ENCODE results near the gene BBOX1.

BBOX1 gene

GRCh38 chr11:27046956-27047355 is 6.3 kb downstream of the BBOX1 start:
- no peak for ATAC-seq
- TF ChIP-seq ZC3H10 (CRISPR knock-in tag; IDR thresholded peaks at IDR 0.05) (no peak), POU6F1 (CRISPR knock-in tag; IDR thresholded peaks at IDR 0.05; ENCODE audit: borderline replicate concordance, low read depth) (no peak), CSRNP3 (CRISPR knock-in tag; IDR thresholded peaks at IDR 0.05) (no peak), ZNF70 (CRISPR knock-in tag; IDR thresholded peaks at IDR 0.05) (no peak), ISL1 (CRISPR knock-in tag; IDR thresholded peaks at IDR 0.05) (no peak), ESRRG (CRISPR knock-in tag; IDR thresholded peaks at IDR 0.05) (no peak), ZNF8 (CRISPR knock-in tag; IDR thresholded peaks at IDR 0.05) (no peak), TOX (CRISPR knock-in tag; IDR thresholded peaks at IDR 0.05; ENCODE audit: borderline replicate concordance) (no peak), TCF4 (CRISPR knock-in tag; IDR thresholded peaks at IDR 0.05; ENCODE audit: borderline replicate concordance) (no peak), ZFP3 (CRISPR knock-in tag; IDR thresholded peaks at IDR 0.05) (no peak)
- TF ChIP-seq, protein P1, sequence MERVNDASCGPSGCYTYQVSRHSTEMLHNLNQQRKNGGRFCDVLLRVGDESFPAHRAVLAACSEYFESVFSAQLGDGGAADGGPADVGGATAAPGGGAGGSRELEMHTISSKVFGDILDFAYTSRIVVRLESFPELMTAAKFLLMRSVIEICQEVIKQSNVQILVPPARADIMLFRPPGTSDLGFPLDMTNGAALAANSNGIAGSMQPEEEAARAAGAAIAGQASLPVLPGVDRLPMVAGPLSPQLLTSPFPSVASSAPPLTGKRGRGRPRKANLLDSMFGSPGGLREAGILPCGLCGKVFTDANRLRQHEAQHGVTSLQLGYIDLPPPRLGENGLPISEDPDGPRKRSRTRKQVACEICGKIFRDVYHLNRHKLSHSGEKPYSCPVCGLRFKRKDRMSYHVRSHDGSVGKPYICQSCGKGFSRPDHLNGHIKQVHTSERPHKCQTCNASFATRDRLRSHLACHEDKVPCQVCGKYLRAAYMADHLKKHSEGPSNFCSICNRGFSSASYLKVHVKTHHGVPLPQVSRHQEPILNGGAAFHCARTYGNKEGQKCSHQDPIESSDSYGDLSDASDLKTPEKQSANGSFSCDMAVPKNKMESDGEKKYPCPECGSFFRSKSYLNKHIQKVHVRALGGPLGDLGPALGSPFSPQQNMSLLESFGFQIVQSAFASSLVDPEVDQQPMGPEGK (CRISPR knock-in tag; IDR thresholded peaks at IDR 0.05; ENCODE audit: borderline replicate concordance), result no peak

- no peak for TF ChIP-seq ARNTL (CRISPR knock-in tag; IDR thresholded peaks at IDR 0.05; ENCODE audit: borderline replicate concordance, low read depth)
- TF ChIP-seq ZFP30 (CRISPR knock-in tag; IDR thresholded peaks at IDR 0.05), result no peak
- no peak for TF ChIP-seq ESRRG (CRISPR knock-in tag; IDR thresholded peaks at IDR 0.05)
- TF ChIP-seq, protein P1 (CRISPR knock-in tag; IDR thresholded peaks at IDR 0.05; ENCODE audit: borderline replicate concordance), result no peak
- TF ChIP-seq ZNF8 (CRISPR knock-in tag; IDR thresholded peaks at IDR 0.05), result no peak
- TF ChIP-seq BACH2 (CRISPR knock-in tag; IDR thresholded peaks at IDR 0.05; ENCODE audit: borderline replicate concordance), result no peak
- TF ChIP-seq GLIS3 (CRISPR knock-in tag; IDR thresholded peaks at IDR 0.05), result no peak
- TF ChIP-seq SNAI2 (CRISPR knock-in tag; IDR thresholded peaks at IDR 0.05), result no peak
- TF ChIP-seq OSR1 (CRISPR knock-in tag; IDR thresholded peaks at IDR 0.05), result no peak
- no peak for TF ChIP-seq ZC3H10 (CRISPR knock-in tag; IDR thresholded peaks at IDR 0.05)
- ATAC-seq, result no peak
These were observed 12.1 kb downstream of the BBOX1 start for GRCh38 chr11:27052668-27053067.

DNA sequence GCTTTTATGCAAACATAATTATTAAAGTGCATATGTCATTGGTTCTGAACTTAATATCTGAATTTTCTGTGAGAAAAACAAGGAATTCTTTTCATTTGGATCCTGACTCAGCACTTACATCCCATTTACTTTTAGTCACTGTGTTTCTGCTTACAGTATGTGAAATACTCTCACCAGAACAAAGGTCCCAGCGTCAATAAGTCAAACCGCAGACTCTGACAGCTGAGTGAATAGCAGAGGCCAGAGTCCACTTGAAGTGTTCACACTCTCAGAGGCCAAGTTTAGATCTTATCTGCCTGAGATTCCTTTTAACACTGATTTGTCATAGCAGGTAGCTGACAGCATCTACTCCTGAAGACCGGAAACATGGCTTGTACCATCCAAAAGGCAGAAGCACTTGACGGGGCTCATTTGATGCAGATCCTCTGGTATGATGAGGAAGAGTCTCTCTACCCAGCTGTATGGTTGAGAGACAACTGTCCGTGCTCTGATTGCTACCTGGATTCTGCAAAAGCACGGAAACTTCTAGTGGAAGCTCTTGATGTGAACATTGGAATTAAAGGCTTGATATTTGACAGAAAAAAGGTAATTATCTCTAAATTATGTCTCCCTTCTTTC is 14.6 kb downstream of the BBOX1 start:
- peak; percentile 81 for ATAC-seq
- TF ChIP-seq ESRRG (CRISPR knock-in tag; IDR thresholded peaks at IDR 0.05) (no peak), ISL1 (CRISPR knock-in tag; IDR thresholded peaks at IDR 0.05) (peak; percentile 85), SNAI2 (CRISPR knock-in tag; IDR thresholded peaks at IDR 0.05) (no peak), GLIS3 (CRISPR knock-in tag; IDR thresholded peaks at IDR 0.05) (no peak), TOX (CRISPR knock-in tag; IDR thresholded peaks at IDR 0.05; ENCODE audit: borderline replicate concordance) (peak; percentile 50; the same call in 1 of the 2 replicates), POU6F1 (CRISPR knock-in tag; IDR thresholded peaks at IDR 0.05; ENCODE audit: borderline replicate concordance, low read depth) (no peak)

DNA sequence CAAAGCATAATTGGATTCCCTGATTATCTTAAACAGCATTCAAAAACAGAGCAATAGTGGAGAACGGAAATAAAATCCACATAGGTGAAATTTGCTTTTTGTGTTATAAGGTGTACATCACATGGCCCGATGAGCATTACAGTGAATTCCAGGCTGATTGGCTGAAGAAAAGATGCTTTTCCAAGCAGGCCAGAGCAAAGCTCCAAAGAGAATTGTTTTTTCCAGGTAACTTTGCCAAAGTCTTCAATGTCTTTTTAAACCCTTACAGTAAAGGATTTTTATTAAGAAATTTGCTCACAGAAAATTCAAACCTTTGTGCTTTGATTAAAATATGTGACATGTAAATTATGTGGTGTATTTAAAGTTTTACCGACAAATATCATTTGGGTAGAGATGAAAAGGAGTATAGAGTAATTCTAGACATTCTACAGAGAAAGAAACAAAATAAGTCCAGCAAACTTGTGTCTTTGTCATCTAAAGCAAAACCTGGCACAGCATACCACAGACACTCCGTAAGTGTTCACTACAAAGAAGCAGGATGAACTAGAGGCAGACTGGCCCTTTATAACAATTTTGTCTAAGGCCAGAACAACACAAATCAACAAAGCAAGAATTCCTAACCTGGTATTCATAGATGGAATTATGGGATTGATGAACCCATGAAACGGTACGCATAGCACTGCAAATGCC is 16.6 kb downstream of the BBOX1 start:
- no peak for ATAC-seq
- no peak for TF ChIP-seq ISL1 (CRISPR knock-in tag; IDR thresholded peaks at IDR 0.05)
- no peak for TF ChIP-seq BACH2 (CRISPR knock-in tag; IDR thresholded peaks at IDR 0.05; ENCODE audit: borderline replicate concordance)
